Glomerular visceral epithelial cell (primary cell): Measurements from ENCODE around the gene TOP3A.

Experiments
- DNase-seq: peaks from one replicate; pipeline ENCODE4 v3.0.0-alpha.2; 2016; ENCODE audit errors: extremely low spot score

The TOP3A gene

DNA sequence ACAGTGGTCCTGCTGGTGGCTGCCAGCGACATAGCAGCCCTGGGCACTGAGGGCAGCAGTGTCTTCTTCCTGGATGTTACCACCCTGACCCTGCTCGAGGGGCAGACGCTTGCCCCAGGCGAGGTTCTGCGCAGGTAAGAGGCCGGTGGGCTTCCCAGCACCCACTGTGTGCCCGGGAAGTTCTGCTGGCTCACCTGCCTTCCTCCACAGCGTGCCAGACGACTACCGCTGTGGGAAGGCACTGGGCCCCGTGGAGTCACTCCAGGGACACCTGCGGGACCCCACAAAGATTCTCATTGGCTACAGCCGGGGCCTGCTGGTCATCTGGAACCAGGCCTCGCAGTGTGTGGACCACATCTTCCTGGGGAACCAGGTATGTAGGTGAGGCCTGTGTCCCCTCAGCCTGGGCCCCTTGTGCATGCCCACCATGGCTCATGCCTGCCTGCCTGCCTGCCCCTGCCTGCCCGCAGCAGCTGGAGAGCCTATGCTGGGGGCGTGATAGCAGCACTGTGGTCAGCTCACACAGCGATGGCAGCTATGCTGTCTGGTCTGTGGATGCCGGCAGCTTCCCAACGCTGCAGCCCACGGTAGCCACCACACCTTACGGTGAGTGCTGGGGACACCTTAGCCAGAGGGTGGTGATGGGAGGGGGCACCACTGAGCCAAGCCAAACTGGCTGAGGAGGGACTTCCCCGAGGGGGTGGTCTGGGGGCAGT, 80.8 kb downstream of the TOP3A start:
- DNase-seq: no peak

DNA sequence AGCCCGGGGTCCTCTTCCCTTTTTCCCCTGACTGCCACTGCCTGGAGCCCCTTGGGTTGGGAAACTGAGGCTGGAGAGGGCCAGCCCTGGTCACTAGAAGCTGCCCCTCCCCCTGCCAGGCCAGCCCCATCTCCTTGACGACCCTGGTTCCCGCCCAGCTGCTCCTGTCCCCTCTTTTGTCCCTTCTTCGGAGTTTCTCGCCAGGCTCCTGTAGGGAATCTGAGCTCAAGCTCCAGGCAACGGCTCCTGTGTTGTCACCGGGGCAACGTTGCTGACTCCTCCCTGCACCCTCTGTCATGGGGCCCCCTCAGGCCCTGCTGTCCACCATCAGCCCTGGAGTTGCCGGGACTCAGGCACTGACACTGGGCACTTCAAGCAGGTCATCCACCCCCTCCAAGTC, 83.6 kb downstream of the TOP3A start:
- DNase-seq: no peak

DNA sequence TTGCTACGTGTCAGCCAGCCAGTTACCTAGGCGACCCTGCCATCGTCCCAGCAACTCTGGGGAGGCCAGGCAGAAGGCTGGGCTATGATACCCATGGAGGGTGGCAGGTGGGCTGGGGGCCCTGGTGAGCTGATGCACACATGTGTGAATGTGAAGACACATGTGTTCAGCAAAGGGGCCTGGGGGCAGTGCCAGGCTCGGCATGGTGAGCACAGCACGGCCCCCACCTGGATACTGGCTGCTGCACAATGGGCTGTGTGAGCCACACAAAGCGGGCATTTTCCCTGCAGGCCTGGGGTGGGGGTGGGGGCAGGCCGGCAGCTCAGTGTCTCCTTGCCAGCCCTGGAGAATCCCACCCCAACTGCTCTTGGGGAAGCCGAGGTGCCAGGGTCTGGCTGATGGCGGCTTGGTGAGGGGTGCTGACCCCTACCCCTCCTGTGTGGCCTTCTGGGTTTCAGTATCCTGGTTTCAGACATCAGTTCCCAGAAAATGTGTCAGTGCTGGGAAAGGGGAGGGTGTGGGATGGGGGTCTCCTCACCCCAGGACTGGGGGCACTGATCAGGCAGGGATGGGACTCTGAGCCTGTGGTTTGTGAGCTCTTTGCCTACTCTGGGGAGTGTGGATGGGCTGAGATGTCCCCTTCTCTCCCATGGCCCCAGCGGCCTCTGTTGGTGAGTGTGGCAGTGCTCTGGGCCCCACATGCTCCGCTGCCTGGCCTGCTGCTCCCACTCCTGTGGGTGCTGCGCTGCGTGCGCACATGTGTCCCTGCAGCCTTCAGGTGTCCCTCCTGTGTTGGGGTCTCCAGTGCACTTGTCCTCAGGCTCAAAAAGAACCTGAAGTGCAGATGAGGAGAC, 84.3 kb downstream of the TOP3A start:
- no peak for DNase-seq

DNA sequence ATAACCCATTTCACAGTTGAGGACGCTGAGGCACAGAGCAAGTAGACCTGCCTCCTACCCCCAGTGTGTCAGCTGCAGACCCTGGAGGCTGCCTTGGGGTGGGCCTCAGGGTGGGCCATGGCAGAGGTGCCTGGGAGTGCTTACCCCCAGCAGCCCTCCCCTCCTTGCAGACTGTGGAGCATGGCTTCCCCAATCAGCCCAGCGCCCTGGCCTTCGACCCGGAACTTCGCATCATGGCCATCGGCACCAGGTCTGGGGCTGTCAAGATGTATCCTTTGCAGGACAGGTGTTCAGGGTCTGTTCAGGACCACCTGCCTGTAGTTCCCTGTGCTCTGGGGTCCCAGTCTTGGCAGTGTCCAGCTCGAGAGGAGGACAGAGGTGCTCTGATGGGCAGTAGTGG, 85.0 kb downstream of the TOP3A start:
- no peak for DNase-seq

DNA sequence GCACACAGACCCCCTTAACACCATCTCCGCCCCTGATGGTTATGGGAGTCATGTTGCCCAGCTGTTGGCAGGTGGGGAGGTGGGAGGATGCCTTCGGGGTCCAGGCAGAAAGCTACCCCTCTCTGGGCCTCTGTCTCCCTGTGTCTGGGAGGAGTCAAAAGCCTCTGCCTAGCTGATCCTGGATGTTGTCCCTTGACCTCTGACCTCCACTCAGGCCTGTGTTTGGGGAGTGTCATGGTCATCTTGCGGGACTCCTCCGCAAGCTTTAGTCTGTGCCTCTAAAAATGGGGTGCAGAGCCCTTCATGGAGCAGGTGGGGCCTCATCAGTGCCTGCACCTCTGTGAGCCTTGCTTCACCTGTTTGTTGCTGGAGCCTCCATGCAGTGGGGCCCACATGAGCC, 85.5 kb downstream of the TOP3A start:
- no peak for DNase-seq

DNA sequence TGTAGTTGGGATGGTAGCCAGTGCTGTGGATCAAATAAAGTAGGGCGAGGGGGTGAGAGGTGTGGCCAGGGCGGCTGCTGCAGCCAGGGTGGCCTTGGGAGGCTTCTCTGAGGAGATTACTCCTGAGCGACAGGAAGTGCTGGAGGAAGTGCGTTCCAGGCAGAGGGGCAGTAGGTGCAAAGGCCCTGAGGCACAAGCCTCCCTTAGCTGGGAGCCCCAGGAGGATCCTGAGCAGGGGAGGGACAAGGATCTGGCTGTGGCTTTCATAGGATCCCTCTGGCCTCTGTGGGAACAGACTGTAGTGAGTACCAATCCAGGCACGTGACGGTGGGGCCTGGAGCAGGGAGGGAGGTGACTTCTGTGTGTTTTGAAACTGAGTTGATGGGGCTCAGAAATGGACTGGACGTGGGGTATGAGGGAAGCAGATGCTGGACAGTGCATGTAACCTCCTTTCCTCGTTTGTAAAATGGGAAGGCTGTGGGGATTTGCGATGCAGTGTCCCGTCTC, 86.6 kb downstream of the TOP3A start:
- DNase-seq: no peak

DNA sequence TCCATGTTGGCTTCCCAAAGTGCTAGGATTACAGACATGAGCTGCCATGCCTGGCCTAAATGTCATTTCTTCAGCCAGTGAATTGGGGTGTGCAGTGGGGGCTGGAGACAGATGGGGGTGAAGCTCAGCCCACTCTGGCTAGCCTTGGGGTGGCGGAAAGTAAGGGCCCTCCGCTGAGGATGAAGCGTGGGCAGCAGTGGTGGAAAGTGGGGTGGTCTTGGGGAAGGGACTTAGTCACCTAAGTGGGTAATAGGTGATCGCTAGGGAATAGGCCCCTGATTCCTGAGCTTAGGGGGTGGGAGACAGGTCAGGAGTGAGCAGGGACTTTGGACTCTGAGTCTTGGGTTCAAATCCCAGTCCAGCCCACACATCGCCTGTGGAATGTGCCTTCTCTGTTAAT, 87.2 kb downstream of the TOP3A start:
- DNase-seq: no peak

DNA sequence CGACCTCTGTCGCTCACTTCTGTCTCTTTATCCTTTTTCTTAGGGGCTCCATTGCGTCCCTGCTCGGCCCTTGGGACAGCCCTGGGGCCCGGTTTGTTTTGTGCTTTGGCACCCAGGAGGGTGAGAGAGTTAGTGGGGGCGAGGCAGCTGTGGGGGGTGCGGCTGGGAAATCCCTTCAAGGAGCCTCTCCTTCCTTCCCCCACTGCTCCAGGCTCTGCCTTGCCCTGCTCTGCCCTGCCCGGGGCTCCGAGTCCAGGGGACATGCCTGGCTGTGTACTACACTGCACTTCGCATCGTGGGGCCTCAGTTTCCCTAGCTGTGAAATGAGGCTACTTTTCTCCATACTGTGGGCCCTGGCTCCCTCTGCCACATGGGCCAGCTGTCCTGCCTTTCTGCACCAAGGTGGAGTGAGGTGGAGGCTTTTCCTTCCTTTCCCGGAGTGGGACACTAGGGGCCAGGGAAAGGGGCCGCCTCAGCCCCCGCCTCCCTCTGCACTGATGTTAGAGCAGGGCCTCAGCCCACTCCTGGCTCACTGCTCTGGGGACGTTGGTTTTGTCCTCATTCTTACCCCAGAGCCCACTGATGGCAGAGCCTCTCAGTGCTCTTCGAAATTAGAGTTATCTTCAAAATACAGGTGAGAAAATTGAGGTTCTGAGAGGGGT, 88.4 kb downstream of the TOP3A start:
- DNase-seq: peak; percentile 31

DNA sequence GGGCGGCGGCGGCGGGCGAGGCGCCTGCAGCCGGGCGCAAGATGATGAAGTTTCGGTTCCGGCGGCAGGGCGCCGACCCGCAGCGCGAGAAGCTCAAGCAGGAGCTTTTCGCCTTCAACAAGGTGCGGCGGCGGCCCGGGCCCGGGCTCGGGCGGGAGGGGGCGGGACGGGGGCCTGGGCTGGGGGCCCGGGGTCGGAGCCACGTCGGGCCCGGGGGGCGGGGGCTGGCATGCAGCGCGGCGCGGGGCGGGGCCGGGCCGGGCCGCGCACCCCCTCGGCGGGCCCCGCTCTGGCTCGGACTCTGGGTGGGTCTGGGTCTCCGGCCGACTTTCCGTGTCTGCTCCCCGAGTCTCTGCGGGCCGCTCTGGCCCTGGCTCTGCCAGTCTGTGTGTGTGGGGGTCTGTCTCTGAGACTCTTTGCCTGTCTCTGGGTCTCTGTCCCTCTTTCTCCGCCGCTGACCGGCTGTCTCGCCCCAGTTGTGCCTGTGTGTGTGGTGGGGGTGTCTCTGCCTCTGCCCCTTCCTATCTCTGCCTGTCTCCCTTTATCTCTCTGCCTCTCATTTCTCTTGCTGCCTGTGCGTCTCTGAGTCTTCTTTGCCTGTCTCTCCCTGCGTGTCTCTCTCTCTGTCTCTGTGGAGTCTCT, 89.0 kb downstream of the TOP3A start:
- no peak for DNase-seq

DNA sequence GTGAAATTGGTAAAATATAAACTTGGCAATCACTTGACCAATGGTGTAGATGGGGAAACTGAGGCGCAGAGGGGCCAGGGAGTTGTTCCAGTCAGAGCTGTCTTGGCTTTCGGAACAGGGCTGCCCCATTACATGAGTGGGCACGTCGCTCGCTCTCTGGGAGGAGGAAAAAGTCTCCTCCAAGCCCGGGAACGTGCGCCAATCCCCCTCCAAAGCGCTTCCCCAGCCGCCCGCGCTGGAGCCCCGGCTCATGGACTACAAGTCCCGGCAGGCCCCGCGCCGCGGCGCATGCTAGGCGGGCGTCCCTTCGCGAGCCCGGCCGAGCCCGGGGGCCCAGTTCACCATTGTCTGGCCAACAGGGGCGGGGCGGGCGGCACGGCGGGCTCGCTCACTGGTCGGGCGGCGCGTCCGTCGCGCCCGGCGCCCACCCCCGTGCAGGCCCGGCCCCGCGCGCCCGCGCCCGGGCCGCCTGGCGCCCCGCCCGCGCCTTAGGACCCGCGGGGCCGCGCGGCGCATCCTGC, 89.6 kb downstream of the TOP3A start, which contains the start of gene LLGL1:
Gene LLGL1, plus strand, starts transcription at position 515 of the 521 bp plus-strand sequence. CDS start 48 bp downstream, outside the sequence.
- DNase-seq: peak; percentile 97

DNA sequence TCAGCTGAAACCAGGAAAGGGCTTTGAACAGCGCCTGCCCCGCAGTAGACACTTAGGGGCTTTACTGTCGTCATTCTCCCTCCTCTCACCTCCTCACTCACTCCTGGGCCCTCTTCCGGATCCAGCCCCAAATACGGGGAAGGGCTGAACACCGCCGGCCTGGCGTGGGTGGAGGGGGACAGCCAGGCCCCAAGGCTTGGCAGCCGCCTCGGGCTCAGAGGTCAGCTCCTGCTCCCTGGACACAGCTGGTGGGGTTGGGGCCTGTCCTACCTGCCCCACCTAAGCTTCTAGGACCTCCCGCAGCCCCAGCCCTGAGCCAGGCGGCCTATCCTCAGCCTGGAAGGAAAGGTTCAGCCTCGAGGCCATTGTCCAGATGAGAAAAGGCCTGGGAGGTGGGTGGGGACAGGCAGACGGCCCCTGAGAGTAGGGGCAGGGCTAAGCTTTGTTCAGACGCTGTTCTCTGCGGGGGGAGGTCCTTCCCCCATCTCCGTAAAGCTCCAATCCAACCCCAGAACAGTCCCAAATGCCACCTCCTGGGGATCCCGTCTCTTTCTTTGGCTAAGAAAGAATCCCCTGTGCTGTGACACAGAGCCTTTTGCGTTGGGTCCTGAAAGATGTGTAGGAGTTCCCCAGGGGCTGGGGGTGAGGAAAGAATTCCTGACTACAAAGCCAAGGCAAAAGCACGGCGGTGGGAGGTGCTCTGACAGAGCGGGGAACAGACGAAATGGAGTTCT, 90.2 kb downstream of the TOP3A start:
- no peak for DNase-seq

DNA sequence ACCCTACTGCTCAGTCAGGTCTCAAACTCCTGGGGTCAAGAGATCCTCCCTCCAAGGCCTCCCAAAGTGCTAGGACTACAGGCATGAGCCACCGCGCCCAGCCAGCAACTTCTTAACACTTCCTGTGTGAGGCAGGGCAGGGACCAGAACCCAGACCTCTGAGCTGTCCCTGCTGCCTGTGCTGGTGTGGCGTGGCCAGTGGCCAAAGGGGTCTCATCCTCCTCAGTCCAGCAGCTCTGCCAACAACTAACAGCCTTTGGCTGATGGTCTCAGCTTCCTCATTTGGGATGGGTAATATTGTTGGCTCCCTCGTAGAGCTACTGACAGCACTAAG, 90.8 kb downstream of the TOP3A start:
- no peak for DNase-seq
